Tibial nerve (tissue), 4 donors: Measurements from ENCODE around the gene WDR49.

Experiments
- EP300 ChIP-seq, 2 donors: sonication (generic); formaldehyde crosslinking; IDR thresholded peaks; one replicate each; pipeline ENCODE4 v1.6.1; 2017; ENCODE audit warnings: antibody characterized with exemption in 2 of 2, mild to moderate bottlenecking in 1 of 2
- POLR2A ChIP-seq, 2 donors: fragments of 450-650 bp; IDR thresholded peaks; one replicate each; pipeline ENCODE4 v1.6.1; 2017; ENCODE audit warnings: antibody characterized with exemption in 2 of 2, mild to moderate bottlenecking in 2 of 2, moderate library complexity in 2 of 2
- TF ChIP-seq, protein P1 (sequence below), 5 experiments: fragments of 200-600 bp in 3 of 5; fragments of 450-650 bp in 2 of 5; sonication (generic) in 3 of 5; IDR thresholded peaks; one replicate each; pipeline ENCODE4 v1.5.1; 2016 to 2019; ENCODE audit warnings: antibody characterized with exemption in 5 of 5, mild to moderate bottlenecking in 3 of 5, moderate library complexity in 2 of 5

DNA sequence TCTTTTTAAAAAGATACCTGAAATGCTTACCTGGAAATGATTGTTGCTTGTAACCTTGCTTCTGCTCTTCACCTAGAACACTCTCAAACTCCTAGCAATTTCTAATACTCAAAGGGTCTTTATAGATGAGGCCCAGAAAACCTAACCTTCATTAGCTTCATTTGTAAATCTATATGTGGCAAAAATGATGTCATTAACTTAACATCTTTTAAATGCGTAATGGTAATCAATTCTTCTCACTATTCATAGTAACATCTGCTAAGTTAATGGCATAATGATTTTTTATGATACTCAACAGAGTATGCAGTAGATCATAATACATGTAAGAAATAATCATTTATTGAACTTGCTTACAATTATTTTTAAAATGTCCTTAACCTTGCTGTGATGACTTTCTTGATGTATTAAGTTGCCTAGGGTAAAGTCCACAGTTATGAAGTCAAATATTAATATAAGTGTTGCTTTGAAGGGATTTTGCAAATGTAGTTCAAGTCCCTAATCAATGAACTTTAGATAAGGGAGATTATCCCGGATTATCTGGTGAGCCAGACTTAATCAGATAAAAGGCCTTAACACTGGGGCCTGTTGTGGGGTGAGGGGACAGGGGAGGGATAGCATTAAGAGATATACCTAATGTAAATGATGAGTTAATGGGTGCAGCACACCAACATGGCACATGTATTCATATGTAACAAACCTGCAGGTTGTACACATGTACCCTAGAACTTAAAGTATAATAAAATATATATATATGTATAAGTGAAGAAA, 169.8 kb downstream of the WDR49 start:
- TF ChIP-seq, protein P1, sequence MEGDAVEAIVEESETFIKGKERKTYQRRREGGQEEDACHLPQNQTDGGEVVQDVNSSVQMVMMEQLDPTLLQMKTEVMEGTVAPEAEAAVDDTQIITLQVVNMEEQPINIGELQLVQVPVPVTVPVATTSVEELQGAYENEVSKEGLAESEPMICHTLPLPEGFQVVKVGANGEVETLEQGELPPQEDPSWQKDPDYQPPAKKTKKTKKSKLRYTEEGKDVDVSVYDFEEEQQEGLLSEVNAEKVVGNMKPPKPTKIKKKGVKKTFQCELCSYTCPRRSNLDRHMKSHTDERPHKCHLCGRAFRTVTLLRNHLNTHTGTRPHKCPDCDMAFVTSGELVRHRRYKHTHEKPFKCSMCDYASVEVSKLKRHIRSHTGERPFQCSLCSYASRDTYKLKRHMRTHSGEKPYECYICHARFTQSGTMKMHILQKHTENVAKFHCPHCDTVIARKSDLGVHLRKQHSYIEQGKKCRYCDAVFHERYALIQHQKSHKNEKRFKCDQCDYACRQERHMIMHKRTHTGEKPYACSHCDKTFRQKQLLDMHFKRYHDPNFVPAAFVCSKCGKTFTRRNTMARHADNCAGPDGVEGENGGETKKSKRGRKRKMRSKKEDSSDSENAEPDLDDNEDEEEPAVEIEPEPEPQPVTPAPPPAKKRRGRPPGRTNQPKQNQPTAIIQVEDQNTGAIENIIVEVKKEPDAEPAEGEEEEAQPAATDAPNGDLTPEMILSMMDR (IDR thresholded peaks at IDR 0.05), result no peak
- TF ChIP-seq EP300 (IDR thresholded peaks at IDR 0.05) (no peak), POLR2A (IDR thresholded peaks at IDR 0.05) (no peak)
